HG03196 (cell line): ENCODE measurements around the gene TBC1D10A.
A peak's percentile ranks its signal among the peaks of the same experiment; 100 is the strongest.

Experiments
- ATAC-seq: cut with Tn5 transposase; IDR thresholded peaks from one replicate; pipeline ENCODE4 v1.9.1; 2021; ENCODE audit not compliant: unreplicated experiment

The TBC1D10A gene

GRCh38 chr22:30267382-30268302, 59.1 kb downstream of the TBC1D10A start:
- ATAC-seq = no peak

- ATAC-seq = no peak
Measured at GRCh38 chr22:30266445-30267381, 60.0 kb downstream of the TBC1D10A start, which contains the start of gene OSM. Gene OSM (minus strand): TSS chr22:30266851. CDS start chr22:30266799, 52 bp downstream.

- ATAC-seq = peak; percentile 48
Measured at GRCh38 chr22:30265823-30266444, 60.8 kb downstream of the TBC1D10A start.

- ATAC-seq = no peak
Measured at GRCh38 chr22:30265131-30265720, 61.5 kb downstream of the TBC1D10A start.

GRCh38 chr22:30263883-30264282, 62.9 kb downstream of the TBC1D10A start:
- ATAC-seq = no peak

- no peak for ATAC-seq
Measured at GRCh38 chr22:30262917-30263741, 63.6 kb downstream of the TBC1D10A start.

- no peak for ATAC-seq
Measured at GRCh38 chr22:30262112-30262511, 64.6 kb downstream of the TBC1D10A start.

- no peak for ATAC-seq
Measured at GRCh38 chr22:30261134-30261533, 65.6 kb downstream of the TBC1D10A start.

GRCh38 chr22:30260682-30261081, 66.1 kb downstream of the TBC1D10A start:
- ATAC-seq = no peak

GRCh38 chr22:30260276-30260675, 66.5 kb downstream of the TBC1D10A start:
- ATAC-seq = no peak

GRCh38 chr22:30254314-30254713, 72.4 kb downstream of the TBC1D10A start:
- no peak for ATAC-seq

GRCh38 chr22:30253205-30253852, 73.4 kb downstream of the TBC1D10A start:
- no peak for ATAC-seq

- no peak for ATAC-seq
Measured at GRCh38 chr22:30252411-30253204, 74.1 kb downstream of the TBC1D10A start.

GRCh38 chr22:30251711-30252110, 75.0 kb downstream of the TBC1D10A start:
- no peak for ATAC-seq

GRCh38 chr22:30250661-30251267, 76.0 kb downstream of the TBC1D10A start:
- no peak for ATAC-seq

- ATAC-seq = no peak
Measured at GRCh38 chr22:30250039-30250565, 76.6 kb downstream of the TBC1D10A start.

- ATAC-seq = no peak
Measured at GRCh38 chr22:30249049-30250038, 77.4 kb downstream of the TBC1D10A start.
